GM12892 (cell line): ENCODE measurements around the gene ASMTL.

Experiments used
- POLR2A ChIP-seq: IDR thresholded peaks from 2 replicates; pipeline ENCODE4 v1.6.1; 2011; ENCODE audit warnings: low read depth, low read length, control low read depth
- POLR2AphosphoS5 ChIP-seq: IDR thresholded peaks from 2 replicates; pipeline ENCODE4 v1.6.1; 2011; ENCODE audit warnings: low read depth, low read length, control low read depth
- TAF1 ChIP-seq: IDR thresholded peaks from 2 replicates; pipeline ENCODE4 v1.6.1; 2011; ENCODE audit warnings: low read depth, mild to moderate bottlenecking, control low read depth, low read length, borderline replicate concordance

- TF ChIP-seq POLR2A, result no peak
- no peak for TF ChIP-seq TAF1
- TF ChIP-seq POLR2AphosphoS5, result no peak
Observed at GRCh38 chrX:1434871-1435240, 17.9 kb downstream of the ASMTL start.
